ENCODE data around the gene TNFRSF1B.

The TNFRSF1B gene

DNA sequence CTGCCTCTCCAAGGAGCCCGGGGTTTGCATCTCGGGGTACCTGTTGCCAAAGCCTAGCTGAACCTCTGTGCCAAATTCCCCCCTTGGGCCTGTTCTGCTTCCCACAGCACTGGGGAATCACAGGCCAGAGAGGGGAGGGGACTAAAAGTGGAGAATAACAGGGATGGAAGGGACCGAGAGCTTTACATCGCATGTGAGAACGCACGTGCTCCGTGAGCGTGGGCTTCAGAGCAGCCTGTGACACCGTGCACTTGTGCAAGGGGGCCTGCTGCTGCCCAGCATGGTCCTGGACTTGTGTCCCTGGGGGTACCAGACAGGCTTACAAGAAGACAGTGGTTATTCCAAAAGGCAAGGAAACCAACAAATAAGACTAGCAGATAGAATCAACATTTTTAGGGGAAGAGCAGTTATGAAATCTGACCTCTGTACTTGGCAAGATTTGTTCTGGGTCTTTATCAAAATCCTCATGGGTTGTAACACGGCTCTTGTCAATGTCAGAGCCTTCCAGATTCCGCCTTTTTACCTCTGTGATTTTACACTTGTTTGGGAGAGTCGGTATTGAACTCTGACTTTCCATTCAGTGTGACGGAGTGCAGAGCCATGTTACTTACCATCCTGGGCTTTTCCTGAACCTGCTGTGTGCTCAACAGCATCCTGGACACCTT is 36.2 kb upstream of the TNFRSF1B start:
- Histone ChIP-seq H3K27ac (ENCODE audit: low read depth, low read length, severe bottlenecking) (no peak overlapping the region), H3K36me3 (ENCODE audit: control insufficient read depth, insufficient read depth, low read length) (no peaks in the 10 kb centered on the region), H3K4me3 (ENCODE audit: extremely low read depth, insufficient read depth, low read length, poor library complexity, severe bottlenecking) (no peak overlapping the region), H3K4me1 (ENCODE audit: control insufficient read depth, insufficient read depth, low read length, poor library complexity, severe bottlenecking) (peaks cover 4% of the 10 kb centered on the region), H3K9me3 (ENCODE audit: control insufficient read depth, low read length) (no peaks in the 10 kb centered on the region)
- 88 to 89% methylated on average over 12 to 13 of the region's 13 CpGs for WGBS, 2 experiments (ENCODE audit: insufficient coverage in 2 of 2)

DNA sequence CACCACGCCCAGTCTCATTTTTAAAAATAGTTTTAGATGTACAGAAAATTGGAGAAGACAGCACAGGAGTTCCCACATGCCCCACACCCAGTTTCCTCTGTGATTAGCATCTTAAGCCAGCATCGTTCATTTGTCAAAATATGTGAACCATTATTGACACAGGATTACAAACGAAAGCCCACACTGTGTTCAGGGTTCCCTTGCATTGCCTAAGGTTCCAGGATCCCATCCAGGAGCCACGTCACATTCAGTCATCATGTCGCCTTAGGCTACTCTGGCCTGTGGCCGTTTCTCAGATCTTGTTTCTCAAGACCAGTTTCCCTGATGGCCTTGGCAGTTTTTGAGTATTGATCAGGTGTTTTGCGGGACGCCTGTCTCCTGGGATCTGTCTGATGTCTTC is 34.7 kb upstream of the TNFRSF1B start:
- 97 to 99% methylated on average over 6 to 7 of the region's 8 CpGs for WGBS, 2 experiments (ENCODE audit: insufficient coverage in 2 of 2)
- no peak overlapping the region for H3K27ac ChIP-seq (ENCODE audit: low read depth, low read length, severe bottlenecking)
- H3K4me3 ChIP-seq (ENCODE audit: extremely low read depth, insufficient read depth, low read length, poor library complexity, severe bottlenecking): no peak overlapping the region
- no peaks in the 10 kb centered on the region for H3K9me3 ChIP-seq (ENCODE audit: control insufficient read depth, low read length)
- H3K4me1 ChIP-seq (ENCODE audit: control insufficient read depth, insufficient read depth, low read length, poor library complexity, severe bottlenecking): no peaks in the 10 kb centered on the region
- no peaks in the 10 kb centered on the region for H3K36me3 ChIP-seq (ENCODE audit: control insufficient read depth, insufficient read depth, low read length)

DNA sequence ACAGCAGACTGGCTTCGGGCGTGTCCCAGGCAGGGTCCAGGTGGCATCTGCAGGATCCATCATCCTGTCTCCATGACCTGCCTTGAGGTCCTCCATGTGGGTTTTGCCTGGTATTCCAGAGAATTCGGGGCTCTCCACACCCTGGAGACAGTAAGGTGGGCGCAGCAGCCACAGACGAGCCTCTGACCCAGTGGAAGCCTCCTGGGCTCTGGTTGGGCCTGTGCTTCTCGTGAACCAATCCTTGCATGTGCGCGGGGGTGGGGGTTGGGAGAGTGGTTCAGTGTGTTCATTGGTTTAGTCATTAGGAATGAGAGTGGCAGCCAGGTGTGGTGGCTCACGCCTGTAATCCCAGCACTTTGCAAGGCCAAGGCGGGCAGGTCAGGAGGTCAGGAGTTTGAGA is 32.1 kb upstream of the TNFRSF1B start:
- H3K9me3 ChIP-seq (ENCODE audit: control insufficient read depth, low read length): no peaks in the 10 kb centered on the region
- H3K27ac ChIP-seq (ENCODE audit: low read depth, low read length, severe bottlenecking): no peak overlapping the region
- 94 to 95% methylated on average over 10 of the region's 10 CpGs for WGBS, 2 experiments (ENCODE audit: insufficient coverage in 2 of 2)
- no peaks in the 10 kb centered on the region for H3K4me1 ChIP-seq (ENCODE audit: control insufficient read depth, insufficient read depth, low read length, poor library complexity, severe bottlenecking)
- no peaks in the 10 kb centered on the region for H3K36me3 ChIP-seq (ENCODE audit: control insufficient read depth, insufficient read depth, low read length)
- H3K4me3 ChIP-seq (ENCODE audit: extremely low read depth, insufficient read depth, low read length, poor library complexity, severe bottlenecking): no peak overlapping the region

- no peaks in the 10 kb centered on the region for H3K36me3 ChIP-seq (ENCODE audit: control insufficient read depth, insufficient read depth, low read length)
- 92 to 95% methylated on average over 2 to 3 of the region's 6 CpGs for WGBS, 2 experiments (ENCODE audit: insufficient coverage in 2 of 2)
- no peaks in the 10 kb centered on the region for H3K9me3 ChIP-seq (ENCODE audit: control insufficient read depth, low read length)
- no peak overlapping the region for H3K4me3 ChIP-seq (ENCODE audit: extremely low read depth, insufficient read depth, low read length, poor library complexity, severe bottlenecking)
- no peak overlapping the region for H3K27ac ChIP-seq (ENCODE audit: low read depth, low read length, severe bottlenecking)
- H3K4me1 ChIP-seq (ENCODE audit: control insufficient read depth, insufficient read depth, low read length, poor library complexity, severe bottlenecking): peaks cover 2% of the 10 kb centered on the region
These were observed 31.2 kb upstream of the TNFRSF1B start for GRCh38 chr1:12135612-12136011.

- peaks cover 3% of the 10 kb centered on the region for H3K4me1 ChIP-seq (ENCODE audit: control insufficient read depth, insufficient read depth, low read length, poor library complexity, severe bottlenecking)
- H3K4me3 ChIP-seq (ENCODE audit: extremely low read depth, insufficient read depth, low read length, poor library complexity, severe bottlenecking): no peak overlapping the region
- WGBS, 2 experiments (ENCODE audit: insufficient coverage in 2 of 2): 75 to 80% methylated on average over 7 of the region's 8 CpGs
- H3K36me3 ChIP-seq (ENCODE audit: control insufficient read depth, insufficient read depth, low read length): no peaks in the 10 kb centered on the region
- H3K27ac ChIP-seq (ENCODE audit: low read depth, low read length, severe bottlenecking): no peak overlapping the region
- H3K9me3 ChIP-seq (ENCODE audit: control insufficient read depth, low read length): no peaks in the 10 kb centered on the region
These were observed 29.7 kb upstream of the TNFRSF1B start for GRCh38 chr1:12136916-12137610.

GRCh38 chr1:12138196-12139168 is 28.3 kb upstream of the TNFRSF1B start:
- Histone ChIP-seq H3K4me1 (ENCODE audit: control insufficient read depth, insufficient read depth, low read length, poor library complexity, severe bottlenecking) (peaks cover 7% of the 10 kb centered on the region), H3K36me3 (ENCODE audit: control insufficient read depth, insufficient read depth, low read length) (no peaks in the 10 kb centered on the region), H3K9me3 (ENCODE audit: control insufficient read depth, low read length) (no peaks in the 10 kb centered on the region), H3K27ac (ENCODE audit: low read depth, low read length, severe bottlenecking) (no peak overlapping the region), H3K4me3 (ENCODE audit: extremely low read depth, insufficient read depth, low read length, poor library complexity, severe bottlenecking) (no peak overlapping the region)
- WGBS, 2 experiments (ENCODE audit: insufficient coverage in 2 of 2): 89 to 94% methylated on average over 26 to 31 of the region's 31 CpGs

GRCh38 chr1:12140016-12140415 is 26.8 kb upstream of the TNFRSF1B start:
- no peak overlapping the region for H3K27ac ChIP-seq (ENCODE audit: low read depth, low read length, severe bottlenecking)
- peaks cover 15% of the 10 kb centered on the region for H3K4me1 ChIP-seq (ENCODE audit: control insufficient read depth, insufficient read depth, low read length, poor library complexity, severe bottlenecking)
- 89 to 92% methylated on average over 3 of the region's 4 CpGs for WGBS, 2 experiments (ENCODE audit: insufficient coverage in 2 of 2)
- H3K36me3 ChIP-seq (ENCODE audit: control insufficient read depth, insufficient read depth, low read length): no peaks in the 10 kb centered on the region
- H3K9me3 ChIP-seq (ENCODE audit: control insufficient read depth, low read length): no peaks in the 10 kb centered on the region
- H3K4me3 ChIP-seq (ENCODE audit: extremely low read depth, insufficient read depth, low read length, poor library complexity, severe bottlenecking): no peak overlapping the region

DNA sequence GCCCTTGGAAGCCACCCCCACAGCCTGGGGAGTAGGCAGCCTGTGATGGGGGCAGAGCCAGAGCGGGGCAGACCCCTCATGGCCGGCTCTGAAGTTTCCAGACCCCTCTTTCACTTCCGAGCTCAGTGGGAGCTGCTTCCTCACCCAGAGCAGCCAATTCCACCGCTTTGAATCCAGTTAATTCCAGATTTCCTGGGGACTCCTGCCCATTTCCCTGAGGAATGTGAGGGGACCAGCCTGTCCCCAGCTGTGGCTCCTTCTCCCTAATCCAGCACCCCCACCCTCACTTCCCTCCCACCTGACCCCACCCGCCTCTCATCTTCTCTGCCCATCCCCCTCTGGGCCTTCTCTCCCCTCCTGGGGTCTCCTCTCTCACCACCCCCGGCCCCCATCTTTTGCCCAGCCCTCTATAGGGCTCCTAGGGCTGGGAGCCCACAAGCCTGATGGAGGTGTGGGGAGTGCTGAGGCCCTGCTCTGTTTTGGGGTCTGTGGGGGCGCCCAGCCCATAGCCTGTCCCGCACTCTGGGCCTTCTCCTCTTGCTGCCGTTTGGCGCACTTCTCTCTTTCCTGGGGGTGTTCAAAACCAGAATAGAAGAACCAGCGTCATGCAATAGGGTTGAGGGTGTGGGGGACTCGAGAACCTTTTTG is 26.2 kb upstream of the TNFRSF1B start:
- Histone ChIP-seq H3K36me3 (ENCODE audit: control insufficient read depth, insufficient read depth, low read length) (no peaks in the 10 kb centered on the region), H3K27ac (ENCODE audit: low read depth, low read length, severe bottlenecking) (no peak overlapping the region), H3K4me1 (ENCODE audit: control insufficient read depth, insufficient read depth, low read length, poor library complexity, severe bottlenecking) (peaks cover 15% of the 10 kb centered on the region), H3K4me3 (ENCODE audit: extremely low read depth, insufficient read depth, low read length, poor library complexity, severe bottlenecking) (no peak overlapping the region), H3K9me3 (ENCODE audit: control insufficient read depth, low read length) (no peaks in the 10 kb centered on the region)
- 86 to 97% methylated on average over 7 of the region's 12 CpGs for WGBS, 2 experiments (ENCODE audit: insufficient coverage in 2 of 2)

- H3K4me3 ChIP-seq (ENCODE audit: extremely low read depth, insufficient read depth, low read length, poor library complexity, severe bottlenecking): no peak overlapping the region
- H3K27ac ChIP-seq (ENCODE audit: low read depth, low read length, severe bottlenecking): no peak overlapping the region
- 93 to 94% methylated on average over 14 to 16 of the region's 21 CpGs for WGBS, 2 experiments (ENCODE audit: insufficient coverage in 2 of 2)
- peaks cover 15% of the 10 kb centered on the region for H3K4me1 ChIP-seq (ENCODE audit: control insufficient read depth, insufficient read depth, low read length, poor library complexity, severe bottlenecking)
- H3K9me3 ChIP-seq (ENCODE audit: control insufficient read depth, low read length): no peaks in the 10 kb centered on the region
- no peaks in the 10 kb centered on the region for H3K36me3 ChIP-seq (ENCODE audit: control insufficient read depth, insufficient read depth, low read length)
These were observed 25.5 kb upstream of the TNFRSF1B start for GRCh38 chr1:12141163-12141850.
